Prostate gland (tissue), 2 donors: ENCODE results near the gene MAPK6. TPM values are rescaled to one million over a fixed set of nuclear protein-coding genes. Genes with fewer than 3 reads are reported as not detected.

Experiments
- DNase-seq: peaks from one replicate; pipeline ENCODE4 v3.0.0-alpha.2; 2019; ENCODE audit warnings: low spot score
- H3K27ac ChIP-seq, 2 donors: fragments of 200-600 bp; sonication (generic); 2 replicates each; pipeline ENCODE4 v1.5.1; 2017 to 2019
- H3K27me3 ChIP-seq: fragments of 200-600 bp; sonication (generic); replicated peaks from 2 replicates; pipeline ENCODE4 v1.5.1; 2019; ENCODE audit not compliant: insufficient read depth
- H3K36me3 ChIP-seq, 2 donors: fragments of 200-600 bp; sonication (generic); 1 replicate in 1 of 2; 2 replicates in 1 of 2; pipeline versions ENCODE4 v1.5.1 to v1.8.1; 2017 to 2019
- H3K4me1 ChIP-seq: fragments of 200-600 bp; sonication (generic); replicated peaks from 2 replicates; pipeline ENCODE4 v1.5.1; 2019
- H3K4me3 ChIP-seq, 2 donors: fragments of 200-600 bp; sonication (generic); 2 replicates each; pipeline ENCODE4 v1.5.1; 2017 to 2019
- H3K9me3 ChIP-seq: fragments of 200-600 bp; sonication (generic); 2 replicates; pipeline ENCODE4 v1.5.1; 2017
- POLR2A ChIP-seq: fragments of 450-650 bp; IDR thresholded peaks from one replicate; pipeline ENCODE4 v1.6.1; 2016; ENCODE audit warnings: antibody characterized with exemption, mild to moderate bottlenecking
- POLR2AphosphoS5 ChIP-seq: sonication (generic); formaldehyde crosslinking; IDR thresholded peaks from one replicate; pipeline ENCODE4 v1.6.1; 2017; ENCODE audit warnings: antibody characterized with exemption
- WGBS: methylation state at CpG from one replicate; pipeline ENCODE4 v1.1.5; 2018; 5-methylcytosine and 5-hydroxymethylcytosine counted together
- intact Hi-C: fragments of 100-400 bp; cut with DNase I; formaldehyde crosslinking; loops from one replicate; pipeline ENCODE4 v1.14.2; 2022
- total RNA-seq, 2 donors: library from RNA; depleted of rRNA; stranded (reverse); fragments of >200 nt; gene quantifications; one replicate each; pipeline ENCODE4 v1.1.0, GENCODE V29; 2016
- TF ChIP-seq, protein P1 (sequence below), 4 experiments: fragments of 200-600 bp in 2 of 4; fragments of 450-650 bp in 2 of 4; sonication (generic) in 2 of 4; IDR thresholded peaks; 1 replicate in 3 of 4; 2 replicates in 1 of 4; pipeline ENCODE4 v1.5.1; 2016 to 2019; ENCODE audit warnings: antibody characterized with exemption in 4 of 4, mild to moderate bottlenecking in 2 of 4, moderate library complexity in 2 of 4

MAPK6 gene
- total RNA-seq, 2 donors from 2014 or later, result 22.1 to 23.8 TPM

DNA sequence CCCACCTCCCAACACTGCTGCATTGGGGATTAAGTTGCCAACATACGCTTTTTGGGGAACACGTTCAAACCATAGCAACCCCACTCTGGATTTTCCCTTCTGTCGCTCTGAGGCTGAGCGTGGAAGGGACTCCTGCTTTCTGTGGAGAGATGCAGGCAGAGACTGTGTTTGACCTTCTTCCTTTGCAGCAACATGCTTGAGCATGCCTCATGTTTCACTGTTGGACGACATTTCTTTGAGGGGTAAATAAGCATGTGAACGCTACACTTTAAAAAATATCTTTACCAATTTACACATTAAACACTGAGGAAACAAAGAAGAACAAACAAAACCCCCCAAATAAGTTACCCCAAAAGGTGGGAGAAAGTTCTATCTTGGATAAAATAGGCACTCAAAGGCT lies 14.2 kb upstream of the MAPK6 start:
- 65% methylated on average over 6 of the region's 6 CpGs for WGBS
- Histone ChIP-seq H3K4me1 (no peaks in the 10 kb centered on the region), H3K27ac (no peak overlapping the region), H3K27me3 (no peaks in the 10 kb centered on the region), H3K36me3 (no peaks in the 10 kb centered on the region), H3K4me3 (no peak overlapping the region), H3K9me3 (no peaks in the 10 kb centered on the region)
- TF ChIP-seq POLR2A, result no peak
- TF ChIP-seq, protein P1, sequence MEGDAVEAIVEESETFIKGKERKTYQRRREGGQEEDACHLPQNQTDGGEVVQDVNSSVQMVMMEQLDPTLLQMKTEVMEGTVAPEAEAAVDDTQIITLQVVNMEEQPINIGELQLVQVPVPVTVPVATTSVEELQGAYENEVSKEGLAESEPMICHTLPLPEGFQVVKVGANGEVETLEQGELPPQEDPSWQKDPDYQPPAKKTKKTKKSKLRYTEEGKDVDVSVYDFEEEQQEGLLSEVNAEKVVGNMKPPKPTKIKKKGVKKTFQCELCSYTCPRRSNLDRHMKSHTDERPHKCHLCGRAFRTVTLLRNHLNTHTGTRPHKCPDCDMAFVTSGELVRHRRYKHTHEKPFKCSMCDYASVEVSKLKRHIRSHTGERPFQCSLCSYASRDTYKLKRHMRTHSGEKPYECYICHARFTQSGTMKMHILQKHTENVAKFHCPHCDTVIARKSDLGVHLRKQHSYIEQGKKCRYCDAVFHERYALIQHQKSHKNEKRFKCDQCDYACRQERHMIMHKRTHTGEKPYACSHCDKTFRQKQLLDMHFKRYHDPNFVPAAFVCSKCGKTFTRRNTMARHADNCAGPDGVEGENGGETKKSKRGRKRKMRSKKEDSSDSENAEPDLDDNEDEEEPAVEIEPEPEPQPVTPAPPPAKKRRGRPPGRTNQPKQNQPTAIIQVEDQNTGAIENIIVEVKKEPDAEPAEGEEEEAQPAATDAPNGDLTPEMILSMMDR (IDR thresholded peaks at IDR 0.05), result no peak
- TF ChIP-seq POLR2AphosphoS5, result no peak
- intact Hi-C loops, result no loop called here
- no peak for DNase-seq

DNA sequence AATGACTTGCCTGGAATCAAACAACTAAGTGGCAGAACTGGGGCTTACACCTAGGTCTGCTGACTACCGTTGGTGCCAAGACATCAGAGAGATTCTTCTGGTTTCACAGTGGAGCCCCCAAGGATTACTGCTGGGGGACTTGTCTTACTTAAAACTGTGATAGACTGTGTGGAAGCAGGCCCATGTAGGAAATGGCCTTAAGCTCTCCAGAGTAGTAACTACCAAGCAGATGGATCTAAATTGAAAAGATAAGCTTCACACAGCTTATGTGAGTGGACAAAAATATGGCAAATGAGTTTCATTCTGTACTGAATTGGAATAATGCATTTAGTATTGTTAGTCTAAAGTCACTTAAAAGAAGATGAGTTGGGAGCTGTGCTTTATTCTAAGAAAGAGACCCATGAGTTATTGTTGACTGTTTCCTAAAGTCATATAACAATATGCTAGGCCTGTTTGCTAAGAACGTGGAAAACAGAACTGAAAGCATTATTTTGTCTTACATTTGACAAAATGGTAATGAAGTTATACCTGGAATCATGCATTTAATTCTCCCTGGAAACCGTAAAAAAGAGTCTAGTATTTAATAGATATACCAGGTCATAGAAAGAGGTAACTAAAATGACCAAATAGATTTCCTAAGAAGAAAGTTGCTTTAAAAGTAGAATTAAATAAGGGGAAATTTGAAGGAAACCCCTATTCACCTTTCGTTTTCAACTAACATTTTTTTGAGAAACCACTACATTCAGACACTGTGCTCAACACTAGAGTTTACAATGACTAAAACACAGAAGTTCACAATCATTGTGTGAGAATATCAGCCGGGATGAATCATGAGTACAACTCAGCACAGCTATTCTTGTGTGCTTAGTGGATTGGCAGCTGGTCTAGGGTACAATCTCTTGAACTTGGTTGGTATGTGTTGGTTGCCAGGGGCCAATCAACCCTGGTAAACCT lies 13.0 kb upstream of the MAPK6 start:
- TF ChIP-seq, protein P1 (IDR thresholded peaks at IDR 0.05), result no peak
- no peak for TF ChIP-seq POLR2A
- TF ChIP-seq POLR2AphosphoS5, result no peak
- intact Hi-C loops, result no loop called here
- WGBS, result 78% methylated on average over 5 of the region's 5 CpGs

DNA sequence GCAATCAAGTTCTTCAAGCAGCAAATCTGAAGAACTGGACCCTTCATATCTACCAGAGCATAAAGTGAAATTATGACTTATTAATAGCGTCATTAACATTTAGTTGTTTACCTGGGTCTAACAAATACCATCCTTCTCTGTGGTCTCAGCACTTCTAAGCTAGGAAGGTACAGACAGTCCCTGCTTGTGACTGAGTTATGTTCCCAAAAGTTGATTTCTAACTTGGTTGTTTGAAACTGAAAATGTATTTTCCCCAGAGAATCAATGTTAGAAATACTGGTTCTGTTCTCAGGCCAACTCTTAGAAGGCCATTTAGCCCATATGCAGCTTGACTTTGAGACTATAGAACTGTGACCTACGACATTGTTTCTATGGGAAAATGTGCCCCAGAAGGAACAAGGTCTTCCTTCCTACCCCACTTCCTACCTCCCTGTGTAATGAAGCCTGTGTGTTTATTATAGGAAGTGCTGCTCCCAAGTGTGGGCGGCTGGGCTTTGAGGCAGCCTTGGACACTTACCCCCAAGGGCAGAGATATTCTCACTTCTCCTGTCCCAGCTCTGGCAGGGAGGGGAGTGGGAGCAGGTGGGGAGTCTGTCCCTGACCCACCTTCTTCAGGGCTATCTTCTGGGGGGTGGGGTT lies 12.2 kb upstream of the MAPK6 start:
- no peak for DNase-seq
- no peaks in the 10 kb centered on the region for H3K27me3 ChIP-seq
- TF ChIP-seq POLR2AphosphoS5 (no peak), POLR2A (no peak)
- TF ChIP-seq, protein P1 (IDR thresholded peaks at IDR 0.05), result no peak
- peak overlapping the region in 1 of 2 donors; percentile 62 for H3K27ac ChIP-seq
- 81% methylated on average over 3 of the region's 3 CpGs for WGBS
- no peaks in the 10 kb centered on the region for H3K9me3 ChIP-seq
- H3K36me3 ChIP-seq, result no peaks in the 10 kb centered on the region
- no peak overlapping the region for H3K4me3 ChIP-seq
- H3K4me1 ChIP-seq, result peaks cover 8% of the 10 kb centered on the region
- intact Hi-C loops, result no loop called here

More for the DNA sequence above, 13.0 kb upstream of the MAPK6 start:
- H3K4me1 ChIP-seq, result peaks cover under 1% of the 10 kb centered on the region
- peak overlapping the region in 1 of 2 donors; percentile 62 for H3K27ac ChIP-seq
- H3K27me3 ChIP-seq, result no peaks in the 10 kb centered on the region
- DNase-seq, result no peak
- H3K4me3 ChIP-seq, result no peak overlapping the region
- H3K9me3 ChIP-seq, result no peaks in the 10 kb centered on the region
- H3K36me3 ChIP-seq, result no peaks in the 10 kb centered on the region

DNA sequence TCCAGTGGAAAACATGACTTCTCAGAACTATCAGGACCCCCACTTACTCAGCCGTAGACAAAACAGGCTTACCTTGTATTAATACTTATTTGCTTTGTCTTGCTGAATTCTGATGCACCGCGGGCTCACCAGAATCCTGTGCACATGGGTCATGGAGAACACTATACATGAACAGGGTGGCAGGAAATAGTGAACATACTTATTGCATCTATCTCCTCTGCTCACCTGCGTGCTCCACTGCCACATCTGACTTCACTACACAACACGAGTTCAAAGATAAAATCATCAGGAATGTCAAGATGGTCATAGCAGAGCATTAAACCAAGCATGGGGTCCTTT lies 10.7 kb upstream of the MAPK6 start:
- no peak for TF ChIP-seq POLR2AphosphoS5
- TF ChIP-seq POLR2A, result no peak
- TF ChIP-seq, protein P1 (IDR thresholded peaks at IDR 0.05), result no peak
- no peak overlapping the region for H3K4me3 ChIP-seq
- H3K9me3 ChIP-seq, result no peaks in the 10 kb centered on the region
- no peaks in the 10 kb centered on the region for H3K36me3 ChIP-seq
- H3K27me3 ChIP-seq, result no peaks in the 10 kb centered on the region
- 93% methylated on average over 5 of the region's 5 CpGs for WGBS
- DNase-seq, result no peak
- H3K4me1 ChIP-seq, result peaks cover 9% of the 10 kb centered on the region
- intact Hi-C loops, result no loop called here
- H3K27ac ChIP-seq, result no peak overlapping the region
